GM18907 (cell line): ENCODE results near the gene LEF1.
A peak's percentile ranks its signal among the peaks of the same experiment; 100 is the strongest.

ENCODE experiments used
- ATAC-seq: cut with Tn5 transposase; IDR thresholded peaks from one replicate; pipeline ENCODE4 v1.9.1; 2021; ENCODE audit warnings: mild to moderate bottlenecking, moderate library complexity; ENCODE audit not compliant: unreplicated experiment

The LEF1 gene

GRCh38 chr4:108175966-108176365, 7.2 kb upstream of the LEF1 start:
- ATAC-seq, result no peak

GRCh38 chr4:108174856-108175255, 6.1 kb upstream of the LEF1 start:
- no peak for ATAC-seq

GRCh38 chr4:108173599-108174057, 4.9 kb upstream of the LEF1 start:
- ATAC-seq, result no peak

- peak; percentile 54 for ATAC-seq
Measured at GRCh38 chr4:108172753-108173598, 4.2 kb upstream of the LEF1 start.

- ATAC-seq, result peak; percentile 29
Measured at GRCh38 chr4:108172231-108172752, 3.6 kb upstream of the LEF1 start.

- no peak for ATAC-seq
Measured at GRCh38 chr4:108171339-108172230, 2.9 kb upstream of the LEF1 start.

GRCh38 chr4:108170631-108171338, 2.1 kb upstream of the LEF1 start:
- no peak for ATAC-seq

GRCh38 chr4:108169664-108170063, 932 bp upstream of the LEF1 start:
- ATAC-seq, result no peak

- ATAC-seq, result no peak
Measured at GRCh38 chr4:108168160-108168670, 517 bp downstream of the LEF1 start.

GRCh38 chr4:108166441-108167315, 2.1 kb downstream of the LEF1 start:
- peak; percentile 35 for ATAC-seq

GRCh38 chr4:108166038-108166437, 2.7 kb downstream of the LEF1 start:
- ATAC-seq, result no peak

GRCh38 chr4:108165586-108165985, 3.1 kb downstream of the LEF1 start:
- no peak for ATAC-seq

- no peak for ATAC-seq
Measured at GRCh38 chr4:108163351-108163750, 5.4 kb downstream of the LEF1 start.

GRCh38 chr4:108160741-108161352, 7.9 kb downstream of the LEF1 start:
- peak; percentile 69 for ATAC-seq

GRCh38 chr4:108159845-108160244, 8.9 kb downstream of the LEF1 start:
- no peak for ATAC-seq

GRCh38 chr4:108157655-108158054, 11.1 kb downstream of the LEF1 start:
- no peak for ATAC-seq

GRCh38 chr4:108156391-108156790, 12.3 kb downstream of the LEF1 start:
- no peak for ATAC-seq

GRCh38 chr4:108155373-108155772, 13.4 kb downstream of the LEF1 start:
- ATAC-seq, result no peak

GRCh38 chr4:108152980-108153379, 15.8 kb downstream of the LEF1 start:
- no peak for ATAC-seq
